BE2C (cell line): Measurements from ENCODE around the gene BMPR1B.

Experiments
- DNase-seq: peaks from one replicate; pipeline ENCODE4 v3.0.0-alpha.2; 2020
- H3K27me3 ChIP-seq: fragments of 250-450 bp; sonication (Bioruptor Pico); 2 replicates; pipeline ENCODE4 v1.5.1; 2020; ENCODE audit warnings: mild to moderate bottlenecking
- H3K36me3 ChIP-seq: fragments of 250-450 bp; sonication (Bioruptor Pico); 2 replicates; pipeline ENCODE4 v1.5.1; 2020; ENCODE audit warnings: mild to moderate bottlenecking
- H3K4me1 ChIP-seq: fragments of 250-450 bp; sonication (Bioruptor Pico); 2 replicates; pipeline ENCODE4 v1.5.1; 2020
- H3K4me3 ChIP-seq: 2 replicates; pipeline ENCODE4 v1.5.1; 2011; ENCODE audit warnings: low read depth, low read length
- H3K9me3 ChIP-seq: fragments of 250-450 bp; sonication (Bioruptor Pico); 2 replicates; pipeline ENCODE4 v1.5.1; 2020
- TF ChIP-seq, protein P1 (sequence below): IDR thresholded peaks from 2 replicates; pipeline ENCODE4 v1.5.1; 2012; ENCODE audit warnings: mild to moderate bottlenecking, low read depth, low read length

Gene BMPR1B

GRCh38 chr4:94870146-94870545, 112.4 kb downstream of the BMPR1B start:
- H3K4me1 ChIP-seq = peaks cover 22% of the 10 kb centered on the region
- no peak overlapping the region for H3K4me3 ChIP-seq
- H3K27me3 ChIP-seq = no peaks in the 10 kb centered on the region
- no peaks in the 10 kb centered on the region for H3K9me3 ChIP-seq
- DNase-seq = no peak
- no peaks in the 10 kb centered on the region for H3K36me3 ChIP-seq
- TF ChIP-seq, protein P1, sequence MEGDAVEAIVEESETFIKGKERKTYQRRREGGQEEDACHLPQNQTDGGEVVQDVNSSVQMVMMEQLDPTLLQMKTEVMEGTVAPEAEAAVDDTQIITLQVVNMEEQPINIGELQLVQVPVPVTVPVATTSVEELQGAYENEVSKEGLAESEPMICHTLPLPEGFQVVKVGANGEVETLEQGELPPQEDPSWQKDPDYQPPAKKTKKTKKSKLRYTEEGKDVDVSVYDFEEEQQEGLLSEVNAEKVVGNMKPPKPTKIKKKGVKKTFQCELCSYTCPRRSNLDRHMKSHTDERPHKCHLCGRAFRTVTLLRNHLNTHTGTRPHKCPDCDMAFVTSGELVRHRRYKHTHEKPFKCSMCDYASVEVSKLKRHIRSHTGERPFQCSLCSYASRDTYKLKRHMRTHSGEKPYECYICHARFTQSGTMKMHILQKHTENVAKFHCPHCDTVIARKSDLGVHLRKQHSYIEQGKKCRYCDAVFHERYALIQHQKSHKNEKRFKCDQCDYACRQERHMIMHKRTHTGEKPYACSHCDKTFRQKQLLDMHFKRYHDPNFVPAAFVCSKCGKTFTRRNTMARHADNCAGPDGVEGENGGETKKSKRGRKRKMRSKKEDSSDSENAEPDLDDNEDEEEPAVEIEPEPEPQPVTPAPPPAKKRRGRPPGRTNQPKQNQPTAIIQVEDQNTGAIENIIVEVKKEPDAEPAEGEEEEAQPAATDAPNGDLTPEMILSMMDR = no peak

GRCh38 chr4:94871644-94872305, 114.0 kb downstream of the BMPR1B start:
- peak; percentile 55 for DNase-seq
- peaks cover 22% of the 10 kb centered on the region for H3K4me1 ChIP-seq
- no peaks in the 10 kb centered on the region for H3K27me3 ChIP-seq
- peak overlapping the region; percentile 17 for H3K4me3 ChIP-seq
- H3K36me3 ChIP-seq = no peaks in the 10 kb centered on the region
- TF ChIP-seq, protein P1 = no peak
- H3K9me3 ChIP-seq = no peaks in the 10 kb centered on the region

DNA sequence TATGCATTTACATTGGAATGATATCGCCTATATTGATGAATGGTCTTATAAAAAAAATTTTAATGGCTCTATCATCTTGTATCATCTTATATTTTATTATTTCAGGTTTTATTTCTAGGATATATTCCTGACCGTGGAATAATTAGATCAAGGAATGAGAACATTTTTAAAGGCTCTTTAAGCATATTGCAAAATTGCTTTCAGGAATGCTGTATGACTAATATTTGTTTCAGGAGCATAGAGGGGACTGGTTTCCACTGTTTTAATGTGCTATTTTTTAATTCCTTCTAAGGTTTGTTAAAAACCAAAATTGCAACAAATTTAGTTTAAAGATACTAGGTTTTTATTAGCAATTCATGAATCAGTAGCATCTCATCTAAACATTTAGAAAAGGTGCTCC, 120.2 kb downstream of the BMPR1B start:
- Histone ChIP-seq H3K4me1 (peaks cover 7% of the 10 kb centered on the region), H3K36me3 (no peaks in the 10 kb centered on the region), H3K4me3 (no peak overlapping the region), H3K9me3 (no peaks in the 10 kb centered on the region), H3K27me3 (no peaks in the 10 kb centered on the region)
- TF ChIP-seq, protein P1 = no peak
- no peak for DNase-seq

DNA sequence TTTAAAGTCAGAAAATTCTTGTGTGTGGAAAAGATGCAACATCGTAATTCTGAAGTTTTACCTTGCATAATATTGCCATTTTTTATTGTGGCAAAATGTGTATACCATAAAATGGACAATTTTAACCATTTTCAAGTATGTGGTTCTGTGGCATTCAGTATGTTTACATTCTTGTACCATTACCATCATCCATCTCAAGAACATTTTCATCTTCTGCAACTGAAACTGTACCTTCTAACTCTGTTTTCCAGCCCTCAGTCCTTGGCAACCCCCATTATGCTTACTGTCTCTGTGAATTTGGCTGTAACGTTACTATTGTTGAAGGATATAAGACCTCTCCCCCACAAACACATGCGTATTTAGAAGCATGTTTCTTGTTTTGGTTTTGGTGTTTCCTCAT, 123.2 kb downstream of the BMPR1B start:
- Histone ChIP-seq H3K4me3 (no peak overlapping the region), H3K27me3 (no peaks in the 10 kb centered on the region), H3K4me1 (peaks cover 10% of the 10 kb centered on the region), H3K9me3 (no peaks in the 10 kb centered on the region), H3K36me3 (no peaks in the 10 kb centered on the region)
- no peak for DNase-seq
- TF ChIP-seq, protein P1 = no peak

- Histone ChIP-seq H3K4me3 (no peak overlapping the region), H3K4me1 (peaks cover 10% of the 10 kb centered on the region), H3K9me3 (no peaks in the 10 kb centered on the region), H3K27me3 (no peaks in the 10 kb centered on the region), H3K36me3 (no peaks in the 10 kb centered on the region)
- no peak for DNase-seq
- TF ChIP-seq, protein P1 = no peak
These were observed 125.0 kb downstream of the BMPR1B start for GRCh38 chr4:94882756-94883155.

GRCh38 chr4:94887027-94887426, 129.3 kb downstream of the BMPR1B start:
- DNase-seq = no peak
- H3K36me3 ChIP-seq = no peaks in the 10 kb centered on the region
- H3K4me1 ChIP-seq = peaks cover 12% of the 10 kb centered on the region
- H3K27me3 ChIP-seq = no peaks in the 10 kb centered on the region
- H3K4me3 ChIP-seq = no peak overlapping the region
- TF ChIP-seq, protein P1 = no peak
- H3K9me3 ChIP-seq = no peaks in the 10 kb centered on the region; the same call in 1 of the 2 replicates
